Kidney epithelial cell (primary cell): ENCODE data around the gene CARD19. TPM values are rescaled to one million over a fixed set of nuclear protein-coding genes. Genes with fewer than 3 reads are reported as not detected.

Experiments used
- DNase-seq: peaks from one replicate; pipeline ENCODE4 v3.0.0-alpha.2; 2010; ENCODE audit warnings: low read depth
- H3K27me3 ChIP-seq: 2 replicates; pipeline ENCODE4 v1.6.0; 2011; ENCODE audit warnings: low read length; ENCODE audit not compliant: control insufficient read depth, insufficient read depth
- H3K36me3 ChIP-seq: 2 replicates; pipeline ENCODE4 v1.5.1; 2011; ENCODE audit warnings: low read length; ENCODE audit not compliant: control insufficient read depth, insufficient read depth
- H3K4me3 ChIP-seq: 2 replicates; pipeline ENCODE4 v1.5.1; 2011; ENCODE audit warnings: low read depth, mild to moderate bottlenecking, control low read depth, low read length
- total RNA-seq: library from RNA; depleted of rRNA; stranded (reverse); fragments of >200 nt; gene quantifications from 2 replicates; pipeline ENCODE4 v1.2.3, GENCODE V29; 2015
- TF ChIP-seq, protein P1 (sequence below): IDR thresholded peaks from 2 replicates; pipeline ENCODE4 v1.5.1; 2011; ENCODE audit warnings: mild to moderate bottlenecking, moderate library complexity, low read length, control low read depth, inconsistent platforms; ENCODE audit not compliant: insufficient read depth, poor library complexity, severe bottlenecking

The CARD19 gene
- total RNA-seq, 1 donor from 2014 or later, result 32.6 TPM

GRCh38 chr9:93111371-93112115 is 15.5 kb downstream of the CARD19 start:
- Histone ChIP-seq H3K36me3 (peaks cover 1% of the 10 kb centered on the region), H3K27me3 (no peaks in the 10 kb centered on the region), H3K4me3 (no peak overlapping the region)
- TF ChIP-seq, protein P1, sequence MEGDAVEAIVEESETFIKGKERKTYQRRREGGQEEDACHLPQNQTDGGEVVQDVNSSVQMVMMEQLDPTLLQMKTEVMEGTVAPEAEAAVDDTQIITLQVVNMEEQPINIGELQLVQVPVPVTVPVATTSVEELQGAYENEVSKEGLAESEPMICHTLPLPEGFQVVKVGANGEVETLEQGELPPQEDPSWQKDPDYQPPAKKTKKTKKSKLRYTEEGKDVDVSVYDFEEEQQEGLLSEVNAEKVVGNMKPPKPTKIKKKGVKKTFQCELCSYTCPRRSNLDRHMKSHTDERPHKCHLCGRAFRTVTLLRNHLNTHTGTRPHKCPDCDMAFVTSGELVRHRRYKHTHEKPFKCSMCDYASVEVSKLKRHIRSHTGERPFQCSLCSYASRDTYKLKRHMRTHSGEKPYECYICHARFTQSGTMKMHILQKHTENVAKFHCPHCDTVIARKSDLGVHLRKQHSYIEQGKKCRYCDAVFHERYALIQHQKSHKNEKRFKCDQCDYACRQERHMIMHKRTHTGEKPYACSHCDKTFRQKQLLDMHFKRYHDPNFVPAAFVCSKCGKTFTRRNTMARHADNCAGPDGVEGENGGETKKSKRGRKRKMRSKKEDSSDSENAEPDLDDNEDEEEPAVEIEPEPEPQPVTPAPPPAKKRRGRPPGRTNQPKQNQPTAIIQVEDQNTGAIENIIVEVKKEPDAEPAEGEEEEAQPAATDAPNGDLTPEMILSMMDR, result no peak
- no peak for DNase-seq

DNA sequence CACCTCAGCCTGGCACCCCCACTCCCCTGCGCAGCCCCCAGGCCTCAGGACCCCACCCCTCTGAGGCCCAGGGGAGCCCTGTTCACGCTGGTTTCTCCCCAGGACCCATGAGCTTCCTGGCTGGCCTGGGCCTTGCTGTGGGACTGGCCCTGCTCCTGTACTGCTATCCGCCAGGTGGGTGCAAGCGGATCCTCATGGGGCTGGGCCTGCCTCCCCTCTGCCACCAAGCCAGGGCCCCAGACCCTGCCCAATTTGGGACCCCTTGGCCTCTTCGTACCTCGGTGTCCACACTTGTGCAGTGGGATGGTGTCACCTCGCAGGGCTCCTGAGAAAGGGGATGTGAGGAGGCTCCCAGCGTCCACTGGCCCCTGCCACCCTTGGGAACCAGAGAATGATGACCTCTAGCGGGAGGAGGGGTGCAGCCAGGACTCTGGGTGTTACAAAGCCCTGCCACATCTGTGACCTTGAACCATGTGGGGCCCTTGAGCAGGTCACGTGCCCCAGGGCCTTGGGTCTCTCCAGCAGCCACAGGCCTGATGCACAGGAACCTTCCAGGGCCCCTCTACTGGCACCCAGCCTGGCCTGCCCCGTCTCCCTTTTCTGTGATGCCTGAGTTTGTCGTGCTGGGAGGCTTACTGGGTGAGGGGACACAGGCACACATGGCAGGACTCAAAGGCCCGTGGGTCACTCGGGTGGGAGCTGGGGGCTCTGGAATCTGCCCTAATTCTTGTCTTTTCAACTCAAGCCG is 16.3 kb downstream of the CARD19 start:
- peaks cover 1% of the 10 kb centered on the region for H3K36me3 ChIP-seq
- DNase-seq, result no peak
- H3K4me3 ChIP-seq, result no peak overlapping the region
- TF ChIP-seq, protein P1, result no peak
- no peaks in the 10 kb centered on the region for H3K27me3 ChIP-seq

- DNase-seq, result no peak
- Histone ChIP-seq H3K36me3 (peaks cover 1% of the 10 kb centered on the region), H3K4me3 (no peak overlapping the region), H3K27me3 (no peaks in the 10 kb centered on the region)
- TF ChIP-seq, protein P1, result no peak
Measured at GRCh38 chr9:93112864-93113389, 16.9 kb downstream of the CARD19 start.

- TF ChIP-seq, protein P1, result no peak
- no peak for DNase-seq
- peaks cover 1% of the 10 kb centered on the region for H3K36me3 ChIP-seq
- no peak overlapping the region for H3K4me3 ChIP-seq
- H3K27me3 ChIP-seq, result no peaks in the 10 kb centered on the region
Measured at GRCh38 chr9:93114169-93114983, 18.4 kb downstream of the CARD19 start.

DNA sequence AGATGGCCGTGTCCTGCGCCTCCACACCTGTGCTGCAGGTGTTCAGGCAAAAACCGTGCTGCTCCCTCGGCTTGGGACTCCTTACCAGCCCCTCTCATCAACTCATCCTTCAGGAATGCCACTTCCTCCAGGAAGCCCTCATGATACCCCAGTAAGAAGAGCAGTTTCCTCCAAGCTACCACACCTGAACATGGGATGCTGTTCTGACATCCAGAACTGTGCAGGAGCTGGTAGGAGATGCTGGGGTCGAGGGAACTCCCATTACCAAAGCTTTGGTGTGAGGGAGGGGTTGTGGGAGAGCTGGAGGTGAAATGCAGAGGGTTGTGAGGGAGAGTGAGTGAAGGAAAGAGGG is 18.9 kb downstream of the CARD19 start:
- TF ChIP-seq, protein P1, result no peak
- no peak for DNase-seq
- Histone ChIP-seq H3K27me3 (no peaks in the 10 kb centered on the region), H3K36me3 (peaks cover 1% of the 10 kb centered on the region), H3K4me3 (no peak overlapping the region)
